Measurements from ENCODE around the gene CAMK2G. TPM values are rescaled to one million over a fixed set of nuclear protein-coding genes. Genes with fewer than 3 reads are reported as not detected.
A peak's percentile ranks its signal among the peaks of the same experiment; 100 is the strongest.

CAMK2G gene
- total RNA-seq, 1 donor from 2014 or later: 25.8 TPM

GRCh38 chr10:73863039-73863817, 11.1 kb downstream of the CAMK2G start:
- no peak for DNase-seq (ENCODE audit: low spot score)
- Mint-ChIP-seq H3K4me3 (ENCODE audit: low read depth) (no peak overlapping the region), H3K9me3 (no peaks in the 10 kb centered on the region), H3K36me3 (ENCODE audit: low read depth) (peaks cover 46% of the 10 kb centered on the region), H3K4me1 (ENCODE audit: low read depth) (peaks cover 75% of the 10 kb centered on the region), H3K27me3 (ENCODE audit: low read depth) (no peaks in the 10 kb centered on the region), H3K27ac (no peak overlapping the region)
- intact Hi-C loops (cut with micrococcal nuclease): no loop called here

DNA sequence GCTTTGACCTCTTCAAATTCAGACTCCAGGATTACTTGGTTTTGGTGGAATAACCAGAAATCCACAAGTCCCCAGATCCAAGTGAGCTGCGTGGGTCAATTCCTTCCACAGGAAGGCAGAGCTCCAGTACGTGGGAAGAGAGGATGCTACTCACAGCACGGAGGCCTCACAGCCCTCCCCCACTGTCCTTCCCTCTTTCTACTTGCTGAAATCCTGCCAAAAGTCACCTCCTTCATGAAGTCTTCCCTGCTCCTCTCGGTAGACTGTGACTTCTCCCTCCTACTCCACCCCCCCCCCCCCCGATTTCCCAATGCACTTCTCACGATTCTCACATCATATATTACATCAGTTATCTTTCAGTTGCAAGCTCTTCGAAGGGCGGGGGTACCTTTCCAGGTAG, 12.3 kb downstream of the CAMK2G start:
- Mint-ChIP-seq H3K9me3 (no peaks in the 10 kb centered on the region), H3K27ac (peak overlapping the region; percentile 7), H3K27me3 (ENCODE audit: low read depth) (no peaks in the 10 kb centered on the region), H3K36me3 (ENCODE audit: low read depth) (peaks cover 57% of the 10 kb centered on the region), H3K4me3 (ENCODE audit: low read depth) (no peak overlapping the region), H3K4me1 (ENCODE audit: low read depth) (peaks cover 84% of the 10 kb centered on the region)
- no peak for DNase-seq (ENCODE audit: low spot score)
- intact Hi-C loops (cut with micrococcal nuclease): no loop called here

- DNase-seq (ENCODE audit: low spot score): no peak
- peaks cover 72% of the 10 kb centered on the region for H3K4me1 Mint-ChIP-seq (ENCODE audit: low read depth)
- intact Hi-C loops (cut with micrococcal nuclease): no loop called here
- H3K9me3 Mint-ChIP-seq: no peaks in the 10 kb centered on the region
- H3K27ac Mint-ChIP-seq: peak overlapping the region; percentile 74
- no peaks in the 10 kb centered on the region for H3K27me3 Mint-ChIP-seq (ENCODE audit: low read depth)
- H3K36me3 Mint-ChIP-seq (ENCODE audit: low read depth): peaks cover 47% of the 10 kb centered on the region
- H3K4me3 Mint-ChIP-seq (ENCODE audit: low read depth): no peak overlapping the region
These were observed 14.4 kb downstream of the CAMK2G start for GRCh38 chr10:73859784-73860491.

DNA sequence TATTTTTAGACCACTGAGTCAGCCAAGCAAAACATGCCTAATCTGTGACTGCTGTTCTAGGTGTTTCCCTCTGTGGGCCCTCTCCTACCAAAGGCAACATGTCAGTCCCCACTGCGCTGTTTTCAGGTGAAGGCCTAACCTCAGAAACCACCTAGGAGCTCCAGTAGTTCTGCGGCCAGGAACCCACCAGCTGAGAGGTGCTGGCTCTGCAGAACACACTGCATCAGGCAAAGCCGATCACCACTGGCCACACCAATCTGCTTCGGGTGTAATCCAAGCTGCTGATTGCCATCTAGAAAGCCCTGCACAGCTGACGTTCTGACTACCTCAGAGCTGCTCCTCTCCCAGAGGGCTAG, 14.9 kb downstream of the CAMK2G start:
- Mint-ChIP-seq H3K27ac (peak overlapping the region; percentile 74), H3K36me3 (ENCODE audit: low read depth) (peaks cover 47% of the 10 kb centered on the region), H3K27me3 (ENCODE audit: low read depth) (no peaks in the 10 kb centered on the region), H3K4me1 (ENCODE audit: low read depth) (peaks cover 68% of the 10 kb centered on the region), H3K9me3 (no peaks in the 10 kb centered on the region), H3K4me3 (ENCODE audit: low read depth) (no peak overlapping the region)
- DNase-seq (ENCODE audit: low spot score): peak; percentile 53
- intact Hi-C loops (cut with micrococcal nuclease): no loop called here

GRCh38 chr10:73858750-73859427, 15.5 kb downstream of the CAMK2G start:
- H3K27me3 Mint-ChIP-seq (ENCODE audit: low read depth): no peaks in the 10 kb centered on the region
- H3K36me3 Mint-ChIP-seq (ENCODE audit: low read depth): peaks cover 45% of the 10 kb centered on the region
- peaks cover 66% of the 10 kb centered on the region for H3K4me1 Mint-ChIP-seq (ENCODE audit: low read depth)
- H3K9me3 Mint-ChIP-seq: no peaks in the 10 kb centered on the region
- H3K4me3 Mint-ChIP-seq (ENCODE audit: low read depth): peak overlapping the region; percentile 46
- intact Hi-C loops (cut with micrococcal nuclease): no loop called here
- DNase-seq (ENCODE audit: low spot score): no peak
- peak overlapping the region; percentile 85 for H3K27ac Mint-ChIP-seq

GRCh38 chr10:73858013-73858708, 16.2 kb downstream of the CAMK2G start:
- peaks cover 60% of the 10 kb centered on the region for H3K4me1 Mint-ChIP-seq (ENCODE audit: low read depth)
- intact Hi-C loops (cut with micrococcal nuclease): no loop called here
- H3K27ac Mint-ChIP-seq: peak overlapping the region; percentile 83
- DNase-seq (ENCODE audit: low spot score): no peak
- H3K36me3 Mint-ChIP-seq (ENCODE audit: low read depth): peaks cover 50% of the 10 kb centered on the region
- no peaks in the 10 kb centered on the region for H3K9me3 Mint-ChIP-seq
- H3K27me3 Mint-ChIP-seq (ENCODE audit: low read depth): no peaks in the 10 kb centered on the region
- peak overlapping the region; percentile 41 for H3K4me3 Mint-ChIP-seq (ENCODE audit: low read depth)

- intact Hi-C loops (cut with micrococcal nuclease): loop anchor here (1.0 to 2.0 kb wide), 2 partner anchors 9 to 17 kb away; partner anchors contain the start of gene CAMK2G
- peaks cover 51% of the 10 kb centered on the region for H3K36me3 Mint-ChIP-seq (ENCODE audit: low read depth)
- peak; percentile 37 for DNase-seq (ENCODE audit: low spot score)
- H3K27me3 Mint-ChIP-seq (ENCODE audit: low read depth): no peaks in the 10 kb centered on the region
- H3K4me1 Mint-ChIP-seq (ENCODE audit: low read depth): peaks cover 53% of the 10 kb centered on the region
- no peaks in the 10 kb centered on the region for H3K9me3 Mint-ChIP-seq
- peak overlapping the region; percentile 41 for H3K4me3 Mint-ChIP-seq (ENCODE audit: low read depth)
- peak overlapping the region; percentile 83 for H3K27ac Mint-ChIP-seq
These were observed 16.9 kb downstream of the CAMK2G start for GRCh38 chr10:73857446-73857845.

DNA sequence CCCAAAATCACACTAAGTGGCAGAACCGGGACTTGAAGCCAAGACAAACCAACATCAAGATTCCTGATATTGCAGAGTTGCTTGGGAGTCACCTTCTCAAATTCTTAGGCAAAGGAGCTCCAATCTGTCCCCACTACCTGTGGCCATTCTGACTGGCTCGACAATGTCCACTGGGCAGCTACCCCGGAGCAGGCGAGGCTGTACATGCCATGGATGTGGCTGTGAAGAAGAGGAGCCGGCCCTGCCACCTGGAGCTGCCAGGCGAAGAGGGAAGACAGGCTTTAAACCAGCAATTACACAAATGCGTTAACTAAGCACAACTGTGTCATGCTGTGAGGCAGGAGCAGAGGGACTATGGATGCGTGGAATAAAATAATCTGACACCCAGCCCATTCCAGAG, 18.1 kb downstream of the CAMK2G start:
- Mint-ChIP-seq H3K4me1 (ENCODE audit: low read depth) (peaks cover 49% of the 10 kb centered on the region), H3K27ac (no peak overlapping the region), H3K27me3 (ENCODE audit: low read depth) (no peaks in the 10 kb centered on the region), H3K9me3 (no peaks in the 10 kb centered on the region), H3K36me3 (ENCODE audit: low read depth) (peaks cover 56% of the 10 kb centered on the region), H3K4me3 (ENCODE audit: low read depth) (no peak overlapping the region)
- intact Hi-C loops (cut with micrococcal nuclease): loop anchor here (2.0 kb wide), 1 partner anchor 19 kb away; the partner anchor contains the start of gene CAMK2G
- DNase-seq (ENCODE audit: low spot score): no peak

- Mint-ChIP-seq H3K4me1 (ENCODE audit: low read depth) (peaks cover 43% of the 10 kb centered on the region), H3K27me3 (ENCODE audit: low read depth) (no peaks in the 10 kb centered on the region), H3K9me3 (no peaks in the 10 kb centered on the region), H3K4me3 (ENCODE audit: low read depth) (no peak overlapping the region), H3K36me3 (ENCODE audit: low read depth) (peaks cover 56% of the 10 kb centered on the region), H3K27ac (no peak overlapping the region)
- no peak for DNase-seq (ENCODE audit: low spot score)
- intact Hi-C loops (cut with micrococcal nuclease): no loop called here
These were observed 18.9 kb downstream of the CAMK2G start for GRCh38 chr10:73855413-73855812.

- H3K27ac Mint-ChIP-seq: no peak overlapping the region
- no peak overlapping the region for H3K4me3 Mint-ChIP-seq (ENCODE audit: low read depth)
- H3K36me3 Mint-ChIP-seq (ENCODE audit: low read depth): peaks cover 53% of the 10 kb centered on the region
- no peaks in the 10 kb centered on the region for H3K9me3 Mint-ChIP-seq
- intact Hi-C loops (cut with micrococcal nuclease): no loop called here
- DNase-seq (ENCODE audit: low spot score): no peak
- H3K4me1 Mint-ChIP-seq (ENCODE audit: low read depth): peaks cover 36% of the 10 kb centered on the region
- no peaks in the 10 kb centered on the region for H3K27me3 Mint-ChIP-seq (ENCODE audit: low read depth)
These were observed 20.0 kb downstream of the CAMK2G start for GRCh38 chr10:73854310-73854709.

DNA sequence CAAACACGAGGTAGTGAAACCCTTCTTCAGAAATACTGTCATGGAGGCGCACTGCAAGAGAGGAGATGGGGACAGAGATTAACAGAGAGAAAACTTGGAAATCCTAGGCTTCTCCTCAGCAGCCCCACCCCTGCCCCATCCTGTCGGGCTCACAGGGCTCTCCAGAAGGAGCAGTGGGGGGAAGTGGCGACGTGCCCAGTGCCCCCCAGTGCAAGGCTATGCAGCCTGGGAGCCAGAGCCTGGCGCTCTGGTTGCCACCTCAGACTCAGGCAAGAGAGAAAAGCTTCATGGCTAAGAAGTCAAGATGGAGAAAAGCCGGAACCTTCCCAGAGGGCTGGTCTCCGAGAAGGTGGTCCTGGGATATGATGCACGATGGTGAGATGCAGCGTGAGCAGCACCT, 21.2 kb downstream of the CAMK2G start:
- H3K36me3 Mint-ChIP-seq (ENCODE audit: low read depth): peaks cover 54% of the 10 kb centered on the region
- H3K27me3 Mint-ChIP-seq (ENCODE audit: low read depth): no peaks in the 10 kb centered on the region
- peaks cover 34% of the 10 kb centered on the region for H3K4me1 Mint-ChIP-seq (ENCODE audit: low read depth)
- DNase-seq (ENCODE audit: low spot score): no peak
- no peak overlapping the region for H3K4me3 Mint-ChIP-seq (ENCODE audit: low read depth)
- H3K27ac Mint-ChIP-seq: no peak overlapping the region
- H3K9me3 Mint-ChIP-seq: no peaks in the 10 kb centered on the region
- intact Hi-C loops (cut with micrococcal nuclease): no loop called here

DNA sequence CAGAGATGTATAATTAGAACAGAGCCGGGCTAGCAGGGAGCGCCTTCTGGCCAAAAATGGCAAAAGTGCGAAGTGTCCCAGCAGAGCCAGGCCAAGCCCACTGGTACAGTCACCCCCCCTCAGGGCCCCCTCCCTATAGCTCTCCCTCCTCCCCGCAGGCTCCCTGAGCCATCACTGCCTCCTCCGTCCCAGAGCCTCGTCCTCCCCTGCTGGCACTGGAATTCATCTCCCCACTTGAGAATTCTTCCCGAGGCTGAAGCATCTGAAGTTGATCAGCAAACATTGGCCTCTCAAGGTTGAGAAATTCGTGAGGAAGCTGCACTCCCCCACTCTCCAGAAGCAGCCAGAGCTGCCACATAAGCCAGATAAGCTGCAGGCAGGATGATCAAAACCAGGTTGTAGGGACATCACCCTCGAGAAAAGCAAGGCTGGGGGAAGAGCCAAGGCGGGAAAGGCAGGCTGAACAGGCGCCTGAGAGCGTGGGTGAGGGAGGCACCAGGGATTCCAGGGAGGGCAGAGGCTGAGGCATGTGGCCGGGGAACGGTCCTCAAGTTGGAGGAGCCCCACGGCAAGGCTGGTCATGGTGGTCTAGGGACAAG, 23.4 kb downstream of the CAMK2G start:
- no peaks in the 10 kb centered on the region for H3K27me3 Mint-ChIP-seq (ENCODE audit: low read depth)
- H3K27ac Mint-ChIP-seq: no peak overlapping the region
- H3K4me3 Mint-ChIP-seq (ENCODE audit: low read depth): no peak overlapping the region
- H3K9me3 Mint-ChIP-seq: no peaks in the 10 kb centered on the region
- no peak for DNase-seq (ENCODE audit: low spot score)
- H3K36me3 Mint-ChIP-seq (ENCODE audit: low read depth): peaks cover 62% of the 10 kb centered on the region
- intact Hi-C loops (cut with micrococcal nuclease): no loop called here
- peaks cover 16% of the 10 kb centered on the region for H3K4me1 Mint-ChIP-seq (ENCODE audit: low read depth)
